Measurements from ENCODE around the gene ZNF438.

- TF ChIP-seq CTCF (IDR thresholded peaks at IDR 0.05) (no peak), POLR2AphosphoS5 (IDR thresholded peaks at IDR 0.05; ENCODE audit: low read depth, low read length) (no peak), TCF7L2 (IDR thresholded peaks at IDR 0.05; ENCODE audit: low read depth, low read length) (no peak)
Observed at GRCh38 chr10:30842894-30843293, 188.8 kb downstream of the ZNF438 start.

Data from Panc1 (cell line).